GM12878 (cell line): ENCODE measurements around the gene FOXO3. TPM values are rescaled to one million over a fixed set of nuclear protein-coding genes. Genes with fewer than 3 reads are reported as not detected.

ENCODE experiments used
- ATAC-seq: fragments of 200-7000 bp; cut with Tn5 transposase; 3 replicates; pipeline ENCODE4 v1.9.1; 2020; ENCODE audit warnings: mild to moderate bottlenecking, moderate library complexity
- BruUV-seq: library from RNA; stranded (reverse); fragments of 400-500 nt; replicated peaks from 2 replicates; lab custom pipeline; 2021; lab: Mats Ljungman, UMichigan
- CTCF ChIA-PET: fragments of 300-600 bp; sonication (Branson Sonifier 250); formaldehyde crosslinking; extraction: SDS; loops from one replicate; lab custom pipeline; 2021; ENCODE audit warnings: inconsistent platforms; lab: Yijun Ruan, JAX
- POLR2A ChIA-PET: fragments of 350-600 bp; formaldehyde crosslinking; extraction: SDS; loops from one replicate; lab custom pipeline; 2021; ENCODE audit warnings: inconsistent platforms; lab: Charles Lee
- RAD21 ChIA-PET: fragments of 300-600 bp; sonication (Branson Sonifier 250); formaldehyde crosslinking; loops from one replicate; lab custom pipeline; 2023; ENCODE audit warnings: antibody characterized with exemption; ENCODE audit not compliant: unreplicated experiment; lab: Charles Lee
- SMC1A ChIA-PET: fragments of 300-600 bp; sonication (Branson Sonifier 250); formaldehyde crosslinking; loops from one replicate; lab custom pipeline; 2023; ENCODE audit not compliant: unreplicated experiment, uncharacterized antibody; lab: Charles Lee
- DNase-seq: peaks from one replicate; pipeline ENCODE4 v3.0.0-alpha.2; 2011; ENCODE audit warnings: low read depth, low spot score
- FAIRE-seq: peaks from 3 replicates; lab custom pipeline; 2011; peaks lifted over from hg19 to GRCh38; lab: Jason Lieb, UNC
- H2AFZ ChIP-seq: 2 replicates; pipeline ENCODE4 v1.6.0; 2011; ENCODE audit warnings: low read depth, low read length, control low read depth; ENCODE audit not compliant: control insufficient read depth
- H3K27ac ChIP-seq: 2 replicates; pipeline ENCODE4 v1.5.1; 2011; ENCODE audit warnings: control low read depth; ENCODE audit not compliant: control insufficient read depth, insufficient read depth
- H3K27me3 ChIP-seq, 2 experiments: replicated peaks in 1 of 2; 2 replicates each; pipeline versions ENCODE4 v1.6.0 to v1.6.1; 2011; ENCODE audit warnings: low read length in 1 of 2; ENCODE audit not compliant: control insufficient read depth in 2 of 2, insufficient read depth in 2 of 2
- H3K36me3 ChIP-seq, 2 experiments: 2 replicates each; pipeline ENCODE4 v1.5.1; 2011; ENCODE audit warnings: low read length in 1 of 2; ENCODE audit not compliant: control insufficient read depth in 2 of 2, insufficient read depth in 2 of 2
- H3K4me1 ChIP-seq: 2 replicates; pipeline ENCODE4 v1.6.1; 2011; ENCODE audit warnings: mild to moderate bottlenecking, low read length, moderate library complexity, mixed read lengths; ENCODE audit not compliant: control insufficient read depth, insufficient read depth
- H3K4me2 ChIP-seq: 2 replicates; pipeline ENCODE4 v1.6.0; 2011; ENCODE audit warnings: control low read depth; ENCODE audit not compliant: control insufficient read depth, insufficient read depth
- H3K4me3 ChIP-seq: fragments of 200-600 bp; sonication (generic); 2 replicates; pipeline ENCODE4 v1.5.1; 2016
- H3K79me2 ChIP-seq: 2 replicates; pipeline ENCODE4 v1.6.0; 2011; ENCODE audit warnings: low read length; ENCODE audit not compliant: control insufficient read depth, insufficient read depth
- H3K9ac ChIP-seq: 2 replicates; pipeline ENCODE4 v1.8.0; 2011; ENCODE audit warnings: low read length, control low read depth, mixed read lengths; ENCODE audit not compliant: control insufficient read depth, insufficient read depth
- H3K9me3 ChIP-seq: replicated peaks from 3 replicates; pipeline ENCODE4 v1.5.1; 2011; ENCODE audit warnings: mild to moderate bottlenecking, low read length; ENCODE audit not compliant: control insufficient read depth, insufficient read depth
- H4K20me1 ChIP-seq: 2 replicates; pipeline ENCODE4 v1.6.0; 2011; ENCODE audit not compliant: control insufficient read depth, insufficient read depth
- BMI1 ChIP-seq: fragments of 450-650 bp; IDR thresholded peaks from 2 replicates; pipeline ENCODE4 v1.6.1; 2016; ENCODE audit warnings: mild to moderate bottlenecking, moderate library complexity, borderline replicate concordance
- CHD4 ChIP-seq: fragments of 200-600 bp; sonication (generic); IDR thresholded peaks from 2 replicates; pipeline ENCODE4 v1.6.1; 2016; ENCODE audit warnings: mild to moderate bottlenecking
- DPF2 ChIP-seq: fragments of 450-650 bp; IDR thresholded peaks from 2 replicates; pipeline ENCODE4 v1.6.1; 2017; ENCODE audit warnings: mild to moderate bottlenecking
- EP300 ChIP-seq, 2 experiments: fragments of 150-350 bp in 1 of 2; IDR thresholded peaks; 2 replicates each; pipeline ENCODE4 v1.6.1; 2011 to 2012; ENCODE audit warnings: low read depth in 2 of 2, low read length in 2 of 2, borderline replicate concordance in 1 of 2, improper control_type of control experiment in 1 of 2, inconsistent platforms in 1 of 2; ENCODE audit not compliant: control insufficient read depth in 1 of 2
- GABPA ChIP-seq: IDR thresholded peaks from 2 replicates; pipeline ENCODE4 v1.6.1; 2014; ENCODE audit warnings: antibody characterized with exemption, low read depth, mild to moderate bottlenecking, inconsistent platforms
- HDAC6 ChIP-seq: fragments of 200-600 bp; sonication (generic); IDR thresholded peaks from one replicate; pipeline ENCODE4 v1.8.0; 2017; ENCODE audit warnings: antibody characterized with exemption; ENCODE audit not compliant: unreplicated experiment
- JUNB ChIP-seq: IDR thresholded peaks from 2 replicates; pipeline ENCODE4 v1.6.1; 2016; ENCODE audit warnings: antibody characterized with exemption, mild to moderate bottlenecking
- KLF5 ChIP-seq: fragments of 450-650 bp; IDR thresholded peaks from 2 replicates; pipeline ENCODE4 v1.6.1; 2014; ENCODE audit warnings: mild to moderate bottlenecking; ENCODE audit not compliant: partially characterized antibody
- NBN ChIP-seq: fragments of 450-650 bp; IDR thresholded peaks from 2 replicates; pipeline ENCODE4 v1.6.1; 2016
- PML ChIP-seq: IDR thresholded peaks from 2 replicates; pipeline ENCODE4 v1.6.1; 2012; ENCODE audit warnings: low read length, inconsistent platforms
- SMAD1 ChIP-seq: fragments of 450-650 bp; IDR thresholded peaks from 2 replicates; pipeline ENCODE4 v1.6.1; 2018; ENCODE audit warnings: mild to moderate bottlenecking, low read depth; ENCODE audit not compliant: partially characterized antibody
- SMC3 ChIP-seq: IDR thresholded peaks from 2 replicates; pipeline ENCODE4 v1.6.1; 2011; ENCODE audit warnings: low read length, improper control_type of control experiment, borderline replicate concordance
- SPI1 ChIP-seq: IDR thresholded peaks from 2 replicates; pipeline ENCODE4 v1.6.1; 2011; ENCODE audit warnings: low read depth, mild to moderate bottlenecking, low read length, moderate library complexity, borderline replicate concordance; ENCODE audit not compliant: insufficient read depth
- SREBF2 ChIP-seq: IDR thresholded peaks from 2 replicates; pipeline ENCODE4 v1.6.1; 2012; ENCODE audit warnings: mild to moderate bottlenecking, low read length
- SRF ChIP-seq, 2 experiments: IDR thresholded peaks; 2 replicates each; pipeline ENCODE4 v1.6.1; 2011; ENCODE audit warnings: low read depth in 2 of 2, low read length in 2 of 2, mild to moderate bottlenecking in 1 of 2, moderate library complexity in 1 of 2
- WGBS: methylation state at CpG from one replicate; pipeline ENCODE4 v1.1.6; 2016; ENCODE audit warnings: low lambda C conversion rate; ENCODE audit not compliant: insufficient replicate concordance, insufficient coverage; ENCODE audit errors: missing lambda C conversion rate; 5-methylcytosine and 5-hydroxymethylcytosine counted together
- in situ Hi-C: fragments of 300-500 bp; cut with MboI; formaldehyde crosslinking; loops from 9 replicates; pipeline ENCODE4 v1.14.3; 2018; ENCODE audit warnings: mixed read lengths
- intact Hi-C: fragments of 100-400 bp; cut with micrococcal nuclease; formaldehyde crosslinking; loops from one replicate; pipeline ENCODE4 v1.14.2; 2022; ENCODE audit not compliant: unreplicated experiment
- polyA plus RNA-seq, 11 experiments: library from polyadenylated mRNA; depleted of rRNA in 4 of 11; unstranded in 6 of 11; stranded (reverse) in 5 of 11; fragments of >200 nt; fragmentation: Nextera tagmentation in 4 of 11; fragmentation: Illumina TruSeq in 1 of 11; extraction: Ambion mirVana in 4 of 11; extraction: Trizol in 1 of 11; gene quantifications; 1 replicate in 1 of 11; 2 replicates in 10 of 11; pipeline versions ENCODE4 v1.2.1 to v1.2.3, GENCODE V29; 2011 to 2016; ENCODE audit warnings: inconsistent platforms in 2 of 11, missing spikeins in 2 of 11, low read depth in 1 of 11
- total RNA-seq, 4 experiments: library from RNA; depleted of rRNA in 3 of 4; stranded (reverse); fragments of >200 nt in 3 of 4; fragmentation: Illumina TruSeq in 1 of 4; extraction: Trizol in 1 of 4; gene quantifications; 2 replicates each; pipeline versions ENCODE4 v1.2.1 to v1.2.3, GENCODE V29; 2013 to 2021
- TF ChIP-seq, protein P1 (sequence below), 3 experiments: IDR thresholded peaks in 2 of 3; conservative IDR thresholded peaks in 1 of 3; 2 replicates each; pipeline ENCODE4 v1.5.1; 2011; ENCODE audit warnings: low read depth in 3 of 3, low read length in 3 of 3, mild to moderate bottlenecking in 3 of 3, control low read depth in 2 of 3, moderate library complexity in 2 of 3, inconsistent platforms in 1 of 3, mixed read lengths in 1 of 3; ENCODE audit not compliant: control insufficient read depth in 2 of 3, insufficient read depth in 1 of 3; ENCODE audit errors: extremely low read depth in 1 of 3
- TF ChIP-seq, protein P2 (sequence below): fragments of 450-650 bp; conservative IDR thresholded peaks from 2 replicates; pipeline ENCODE4 v1.6.1; 2017; ENCODE audit warnings: mild to moderate bottlenecking, moderate library complexity
- TF ChIP-seq, protein P3 (sequence below): IDR thresholded peaks from 2 replicates; pipeline ENCODE4 v1.6.1; 2012; ENCODE audit warnings: low read length, inconsistent platforms

Gene FOXO3
- total and polyA plus RNA-seq, 10 of the 15 experiments (the other 5 are each of a cell fraction or from before 2014, with no cell fraction given), result 0.82 to 4.5 (median 1.7) TPM

GRCh38 chr6:108660251-108660650 is 99.5 kb downstream of the FOXO3 start:
- ChIA-PET SMC1A (no interaction called here), RAD21 (no interaction called here), CTCF (no interaction called here), POLR2A (no interaction called here)
- no peak overlapping the region for H3K4me2 ChIP-seq
- WGBS, result 74% methylated on average over 4 of the region's 4 CpGs
- DNase-seq (no peak), ATAC-seq (no peak), FAIRE-seq (no peak)
- H3K4me3 ChIP-seq, result no peak overlapping the region
- H3K9me3 ChIP-seq, result no peaks in the 10 kb centered on the region
- no peaks in the 10 kb centered on the region for H3K4me1 ChIP-seq
- H3K27me3 ChIP-seq, result no peaks in the 10 kb centered on the region
- H3K27ac ChIP-seq, result no peak overlapping the region
- intact Hi-C loops (no loop called here), in situ Hi-C loops (no loop called here)
- no peak overlapping the region for H2AFZ ChIP-seq
- H3K79me2 ChIP-seq, result no peaks in the 10 kb centered on the region; the same call in 1 of the 2 replicates
- peaks cover 0 to 2% of the 10 kb centered on the region in 2 experiments; a peak in 1 of 4 replicates for H3K36me3 ChIP-seq
- no peaks in the 10 kb centered on the region for H4K20me1 ChIP-seq
- H3K9ac ChIP-seq, result no peak overlapping the region
- no TSS peak for BruUV-seq
- TF ChIP-seq SPI1 (no peak), NBN (no peak), SREBF2 (no peak), SRF (IDR thresholded peaks at IDR 0.05; ENCODE audit: low read depth in 2 of 2, low read length in 2 of 2) (no peak), KLF5 (no peak), SMC3 (no peak), EP300 (IDR thresholded peaks at IDR 0.05; ENCODE audit: borderline replicate concordance in 1 of 2, control insufficient read depth in 1 of 2, low read depth in 2 of 2, low read length in 2 of 2) (no peak), JUNB (no peak), PML (no peak), HDAC6 (no peak), GABPA (no peak), DPF2 (no peak), CHD4 (no peak), BMI1 (no peak), SMAD1 (no peak)
- TF ChIP-seq, protein P1, sequence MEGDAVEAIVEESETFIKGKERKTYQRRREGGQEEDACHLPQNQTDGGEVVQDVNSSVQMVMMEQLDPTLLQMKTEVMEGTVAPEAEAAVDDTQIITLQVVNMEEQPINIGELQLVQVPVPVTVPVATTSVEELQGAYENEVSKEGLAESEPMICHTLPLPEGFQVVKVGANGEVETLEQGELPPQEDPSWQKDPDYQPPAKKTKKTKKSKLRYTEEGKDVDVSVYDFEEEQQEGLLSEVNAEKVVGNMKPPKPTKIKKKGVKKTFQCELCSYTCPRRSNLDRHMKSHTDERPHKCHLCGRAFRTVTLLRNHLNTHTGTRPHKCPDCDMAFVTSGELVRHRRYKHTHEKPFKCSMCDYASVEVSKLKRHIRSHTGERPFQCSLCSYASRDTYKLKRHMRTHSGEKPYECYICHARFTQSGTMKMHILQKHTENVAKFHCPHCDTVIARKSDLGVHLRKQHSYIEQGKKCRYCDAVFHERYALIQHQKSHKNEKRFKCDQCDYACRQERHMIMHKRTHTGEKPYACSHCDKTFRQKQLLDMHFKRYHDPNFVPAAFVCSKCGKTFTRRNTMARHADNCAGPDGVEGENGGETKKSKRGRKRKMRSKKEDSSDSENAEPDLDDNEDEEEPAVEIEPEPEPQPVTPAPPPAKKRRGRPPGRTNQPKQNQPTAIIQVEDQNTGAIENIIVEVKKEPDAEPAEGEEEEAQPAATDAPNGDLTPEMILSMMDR (IDR thresholded peaks at IDR 0.05 in 2 of 3, conservative IDR thresholded peaks at IDR 0.05 in 1 of 3; ENCODE audit: control insufficient read depth in 2 of 3, extremely low read depth in 1 of 3, insufficient read depth in 1 of 3, low read depth in 3 of 3, low read length in 3 of 3), result no peak
- TF ChIP-seq, protein P2, sequence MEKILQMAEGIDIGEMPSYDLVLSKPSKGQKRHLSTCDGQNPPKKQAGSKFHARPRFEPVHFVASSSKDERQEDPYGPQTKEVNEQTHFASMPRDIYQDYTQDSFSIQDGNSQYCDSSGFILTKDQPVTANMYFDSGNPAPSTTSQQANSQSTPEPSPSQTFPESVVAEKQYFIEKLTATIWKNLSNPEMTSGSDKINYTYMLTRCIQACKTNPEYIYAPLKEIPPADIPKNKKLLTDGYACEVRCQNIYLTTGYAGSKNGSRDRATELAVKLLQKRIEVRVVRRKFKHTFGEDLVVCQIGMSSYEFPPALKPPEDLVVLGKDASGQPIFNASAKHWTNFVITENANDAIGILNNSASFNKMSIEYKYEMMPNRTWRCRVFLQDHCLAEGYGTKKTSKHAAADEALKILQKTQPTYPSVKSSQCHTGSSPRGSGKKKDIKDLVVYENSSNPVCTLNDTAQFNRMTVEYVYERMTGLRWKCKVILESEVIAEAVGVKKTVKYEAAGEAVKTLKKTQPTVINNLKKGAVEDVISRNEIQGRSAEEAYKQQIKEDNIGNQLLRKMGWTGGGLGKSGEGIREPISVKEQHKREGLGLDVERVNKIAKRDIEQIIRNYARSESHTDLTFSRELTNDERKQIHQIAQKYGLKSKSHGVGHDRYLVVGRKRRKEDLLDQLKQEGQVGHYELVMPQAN, result no peak
- TF ChIP-seq, protein P3, sequence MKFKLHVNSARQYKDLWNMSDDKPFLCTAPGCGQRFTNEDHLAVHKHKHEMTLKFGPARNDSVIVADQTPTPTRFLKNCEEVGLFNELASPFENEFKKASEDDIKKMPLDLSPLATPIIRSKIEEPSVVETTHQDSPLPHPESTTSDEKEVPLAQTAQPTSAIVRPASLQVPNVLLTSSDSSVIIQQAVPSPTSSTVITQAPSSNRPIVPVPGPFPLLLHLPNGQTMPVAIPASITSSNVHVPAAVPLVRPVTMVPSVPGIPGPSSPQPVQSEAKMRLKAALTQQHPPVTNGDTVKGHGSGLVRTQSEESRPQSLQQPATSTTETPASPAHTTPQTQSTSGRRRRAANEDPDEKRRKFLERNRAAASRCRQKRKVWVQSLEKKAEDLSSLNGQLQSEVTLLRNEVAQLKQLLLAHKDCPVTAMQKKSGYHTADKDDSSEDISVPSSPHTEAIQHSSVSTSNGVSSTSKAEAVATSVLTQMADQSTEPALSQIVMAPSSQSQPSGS, result no peak
